ENCODE measurements around the gene AK5. TPM values are rescaled to one million over a fixed set of nuclear protein-coding genes. Genes with fewer than 3 reads are reported as not detected.
A peak's percentile ranks its signal among the peaks of the same experiment; 100 is the strongest.

AK5 gene
- total and polyA plus RNA-seq, 5 experiments from 2014 or later: 35.9 to 58.9 (median 42.9) TPM

- Mint-ChIP-seq H3K36me3 (peaks cover 5 to 25% (median 22%) of the 10 kb centered on the region in 3 donors), H3K27ac (peak overlapping the region in 3 of 10 donors; percentile 8 to 32 (median 17)), H3K4me1 (peaks cover 2 to 20% (median 13%) of the 10 kb centered on the region in 4 donors), H3K9me3 (peaks cover 0 to 12% (median 0%) of the 10 kb centered on the region in 9 donors), H3K4me3 (no peak overlapping the region), H3K27me3 (no peaks in the 10 kb centered on the region)
- POLR2A ChIA-PET: interaction anchor here (0.6 to 0.7 kb wide), 3 partner anchors 9 to 121 kb away, joined by 4 to 8 read pairs (median 4); no protein-coding TSS in a partner anchor
- no peak for DNase-seq
- ATAC-seq: no peak
Measured at GRCh38 chr1:77322061-77322900, 40.5 kb downstream of the AK5 start.

GRCh38 chr1:77333501-77333900 lies 51.7 kb downstream of the AK5 start:
- H3K9me3 Mint-ChIP-seq: peaks cover 3 to 30% (median 14%) of the 10 kb centered on the region in 9 donors
- H3K4me3 Mint-ChIP-seq: no peak overlapping the region
- DNase-seq: no peak
- H3K27me3 Mint-ChIP-seq: no peaks in the 10 kb centered on the region
- POLR2A ChIA-PET: no interaction called here
- H3K36me3 Mint-ChIP-seq: peaks cover 12 to 44% (median 21%) of the 10 kb centered on the region in 3 donors
- no peak for ATAC-seq
- H3K27ac Mint-ChIP-seq: no peak overlapping the region
- peaks cover 12 to 17% (median 16%) of the 10 kb centered on the region in 4 donors for H3K4me1 Mint-ChIP-seq

GRCh38 chr1:77336729-77337128 lies 54.9 kb downstream of the AK5 start:
- peaks cover 28 to 53% (median 32%) of the 10 kb centered on the region in 3 donors for H3K36me3 Mint-ChIP-seq
- POLR2A ChIA-PET: interaction anchor here (1.0 kb wide), 1 partner anchor 11 kb away, joined by 3 read pairs; no protein-coding TSS in a partner anchor
- no peak for DNase-seq

GRCh38 chr1:77339326-77339725 lies 57.5 kb downstream of the AK5 start:
- ATAC-seq (no peak), DNase-seq (no peak)
- Mint-ChIP-seq H3K36me3 (peaks cover 32 to 58% (median 32%) of the 10 kb centered on the region in 3 donors), H3K27me3 (no peaks in the 10 kb centered on the region), H3K4me1 (peaks cover 3 to 18% (median 14%) of the 10 kb centered on the region in 4 donors), H3K9me3 (peaks cover 2 to 20% (median 11%) of the 10 kb centered on the region in 9 donors), H3K4me3 (no peak overlapping the region), H3K27ac (no peak overlapping the region)
- POLR2A ChIA-PET: interaction anchor here (0.7 kb wide), 1 partner anchor 58 kb away, joined by 3 read pairs; no protein-coding TSS in a partner anchor

More at GRCh38 chr1:77336729-77337128, 54.9 kb downstream of the AK5 start:
- Mint-ChIP-seq H3K27ac (no peak overlapping the region), H3K9me3 (peaks cover 2 to 30% (median 14%) of the 10 kb centered on the region in 9 donors), H3K4me3 (no peak overlapping the region), H3K27me3 (no peaks in the 10 kb centered on the region), H3K4me1 (peaks cover 3 to 7% (median 7%) of the 10 kb centered on the region in 4 donors)
- ATAC-seq: no peak

GRCh38 chr1:77341195-77341594 lies 59.4 kb downstream of the AK5 start:
- no peak for ATAC-seq
- no peak for DNase-seq
- H3K27ac Mint-ChIP-seq: no peak overlapping the region
- peaks cover 17 to 53% (median 23%) of the 10 kb centered on the region in 3 donors for H3K36me3 Mint-ChIP-seq
- no peak overlapping the region for H3K4me3 Mint-ChIP-seq
- POLR2A ChIA-PET: no interaction called here
- H3K4me1 Mint-ChIP-seq: peaks cover 3 to 18% (median 13%) of the 10 kb centered on the region in 4 donors
- H3K9me3 Mint-ChIP-seq: peaks cover 0 to 3% (median 0%) of the 10 kb centered on the region in 9 donors
- peaks cover 0 to 2% (median 0%) of the 10 kb centered on the region in 5 donors for H3K27me3 Mint-ChIP-seq

- POLR2A ChIA-PET: interaction anchor here (0.7 to 0.9 kb wide), 2 partner anchors 9 to 340 kb away, joined by 3 read pairs; no protein-coding TSS in a partner anchor
- Mint-ChIP-seq H3K9me3 (no peaks in the 10 kb centered on the region), H3K4me3 (no peak overlapping the region), H3K27me3 (peaks cover 0 to 2% (median 0%) of the 10 kb centered on the region in 5 donors), H3K27ac (no peak overlapping the region), H3K36me3 (peaks cover 17 to 56% (median 23%) of the 10 kb centered on the region in 3 donors), H3K4me1 (peaks cover 11 to 32% (median 20%) of the 10 kb centered on the region in 4 donors)
- ATAC-seq: no peak
- DNase-seq: no peak
Measured at GRCh38 chr1:77342745-77343144, 60.9 kb downstream of the AK5 start.

GRCh38 chr1:77347646-77348045 lies 65.8 kb downstream of the AK5 start:
- peaks cover 14 to 56% (median 16%) of the 10 kb centered on the region in 3 donors for H3K36me3 Mint-ChIP-seq
- H3K27me3 Mint-ChIP-seq: peaks cover 0 to 2% (median 0%) of the 10 kb centered on the region in 5 donors
- POLR2A ChIA-PET: interaction anchor here (0.8 to 1.2 kb wide), 3 partner anchors 62 to 74 kb away, joined by 3 read pairs; partner anchors contain the start of gene AK5
- DNase-seq: peak in 1 of 10 donors; percentile 4
- ATAC-seq: no peak
- peaks cover 16 to 34% (median 22%) of the 10 kb centered on the region in 4 donors for H3K4me1 Mint-ChIP-seq
- peak overlapping the region in 7 of 10 donors; percentile 8 to 63 (median 42) for H3K4me3 Mint-ChIP-seq
- peak overlapping the region in 5 of 10 donors; percentile 2 to 66 (median 51) for H3K27ac Mint-ChIP-seq
- no peaks in the 10 kb centered on the region for H3K9me3 Mint-ChIP-seq

GRCh38 chr1:77348549-77348948 lies 66.7 kb downstream of the AK5 start:
- no peak overlapping the region for H3K27ac Mint-ChIP-seq
- peaks cover 13 to 32% (median 22%) of the 10 kb centered on the region in 4 donors for H3K4me1 Mint-ChIP-seq

GRCh38 chr1:77349275-77349674 lies 67.5 kb downstream of the AK5 start:
- DNase-seq (no peak), ATAC-seq (no peak)
- Mint-ChIP-seq H3K4me1 (peaks cover 14 to 35% (median 27%) of the 10 kb centered on the region in 4 donors), H3K9me3 (no peaks in the 10 kb centered on the region), H3K4me3 (no peak overlapping the region), H3K27me3 (peaks cover 0 to 2% (median 0%) of the 10 kb centered on the region in 5 donors), H3K36me3 (peaks cover 8 to 46% (median 10%) of the 10 kb centered on the region in 3 donors), H3K27ac (no peak overlapping the region)
- POLR2A ChIA-PET: no interaction called here

More at GRCh38 chr1:77348549-77348948, 66.7 kb downstream of the AK5 start:
- DNase-seq (no peak), ATAC-seq (no peak)
- H3K36me3 Mint-ChIP-seq: peaks cover 11 to 51% (median 13%) of the 10 kb centered on the region in 3 donors
- no peak overlapping the region for H3K4me3 Mint-ChIP-seq
- POLR2A ChIA-PET: interaction anchor here (0.8 to 1.2 kb wide), 2 partner anchors 61 to 67 kb away, joined by 3 read pairs; partner anchors contain the start of gene AK5
- no peaks in the 10 kb centered on the region for H3K9me3 Mint-ChIP-seq
- peaks cover 0 to 2% (median 0%) of the 10 kb centered on the region in 5 donors for H3K27me3 Mint-ChIP-seq

GRCh38 chr1:77350012-77350770 lies 68.4 kb downstream of the AK5 start:
- Mint-ChIP-seq H3K4me1 (peaks cover 14 to 39% (median 33%) of the 10 kb centered on the region in 4 donors), H3K27ac (no peak overlapping the region), H3K36me3 (peaks cover 8 to 43% (median 10%) of the 10 kb centered on the region in 3 donors), H3K27me3 (peaks cover 0 to 2% (median 0%) of the 10 kb centered on the region in 5 donors), H3K9me3 (no peaks in the 10 kb centered on the region), H3K4me3 (no peak overlapping the region)
- no peak for DNase-seq
- no peak for ATAC-seq
- POLR2A ChIA-PET: no interaction called here

- H3K4me3 Mint-ChIP-seq: no peak overlapping the region
- no peak for DNase-seq
- H3K36me3 Mint-ChIP-seq: peaks cover 8 to 37% (median 16%) of the 10 kb centered on the region in 3 donors
- peak overlapping the region in 6 of 10 donors; percentile 24 to 71 (median 54) for H3K27ac Mint-ChIP-seq
- POLR2A ChIA-PET: interaction anchor here (0.6 to 0.9 kb wide), 2 partner anchors 40 to 155 kb away, joined by 4 read pairs; no protein-coding TSS in a partner anchor
- no peak for ATAC-seq
- H3K4me1 Mint-ChIP-seq: peaks cover 9 to 24% (median 19%) of the 10 kb centered on the region in 4 donors
- H3K27me3 Mint-ChIP-seq: no peaks in the 10 kb centered on the region
- peaks cover 0 to 5% (median 1%) of the 10 kb centered on the region in 9 donors for H3K9me3 Mint-ChIP-seq
Measured at GRCh38 chr1:77354536-77354935, 72.7 kb downstream of the AK5 start.

GRCh38 chr1:77355010-77355409 lies 73.2 kb downstream of the AK5 start:
- peaks cover 10 to 26% (median 22%) of the 10 kb centered on the region in 4 donors for H3K4me1 Mint-ChIP-seq
- H3K27me3 Mint-ChIP-seq: no peaks in the 10 kb centered on the region
- H3K4me3 Mint-ChIP-seq: no peak overlapping the region
- no peak for ATAC-seq
- H3K36me3 Mint-ChIP-seq: peaks cover 6 to 32% (median 12%) of the 10 kb centered on the region in 3 donors
- H3K9me3 Mint-ChIP-seq: peaks cover 0 to 5% (median 1%) of the 10 kb centered on the region in 9 donors
- peak overlapping the region in 3 of 10 donors; percentile 9 to 63 (median 35) for H3K27ac Mint-ChIP-seq
- POLR2A ChIA-PET: interaction anchor here (0.6 kb wide), 1 partner anchor 41 kb away, joined by 4 read pairs; no protein-coding TSS in a partner anchor
- DNase-seq: no peak

Measured in naive thymus-derived CD8-positive, alpha-beta T cell (primary cell).